Measurements from ENCODE around the gene TUBGCP2. TPM values are rescaled to one million over a fixed set of nuclear protein-coding genes. Genes with fewer than 3 reads are reported as not detected.

The TUBGCP2 gene
- total RNA-seq, 1 experiment from 2014 or later, result 93.7 TPM

DNA sequence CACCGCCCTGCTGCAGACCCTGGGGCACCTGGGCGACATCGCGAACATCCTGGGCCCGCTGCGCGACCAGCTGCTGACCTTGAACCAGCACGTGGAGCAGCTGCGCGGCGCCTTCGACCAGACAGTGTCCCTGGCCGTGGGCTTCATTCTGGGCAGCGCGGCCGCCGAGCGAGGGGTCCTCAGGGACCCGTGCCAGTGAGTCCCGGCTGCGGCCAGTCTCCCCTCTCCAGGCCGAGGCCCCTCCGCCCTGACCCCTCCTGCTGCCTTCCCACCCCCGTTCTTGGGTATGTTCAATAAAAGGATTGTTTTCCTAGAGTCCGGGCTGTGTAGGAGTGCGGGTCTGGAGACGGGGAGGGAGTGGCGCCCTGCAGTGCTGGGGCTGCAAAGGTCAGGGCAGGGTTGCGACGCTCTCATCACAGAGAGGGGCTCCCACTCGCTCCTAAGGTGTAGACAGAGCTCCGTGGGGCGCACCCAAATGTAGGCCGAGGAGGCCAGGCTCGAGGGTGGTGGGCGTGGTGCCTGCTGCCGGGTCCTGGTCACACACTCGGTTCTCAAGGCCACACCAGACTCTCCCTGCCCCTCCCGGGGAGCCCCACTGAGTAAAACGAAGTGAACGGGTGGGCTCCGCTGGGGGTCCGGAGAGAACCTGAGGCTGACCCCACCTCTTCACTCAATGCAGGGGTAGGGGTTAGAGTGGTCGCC lies 77.3 kb downstream of the TUBGCP2 start:
- H3K27ac ChIP-seq (ENCODE audit: low read length), result no peak overlapping the region
- H3K27me3 ChIP-seq (ENCODE audit: control insufficient read depth, insufficient read depth, low read length), result peaks cover 3% of the 10 kb centered on the region; the same call in 1 of the 2 replicates
- DNase-seq (ENCODE audit: low read depth, low spot score) (no peak), ATAC-seq (no peak)
- intact Hi-C loops (cut with micrococcal nuclease; ENCODE audit: unreplicated experiment) (no loop called here), in situ Hi-C loops (cut with HindIII; ENCODE audit: low pct_unique_long_range_greater_than_20kb, low sequenced_read_pairs) (no loop called here)
- no peak overlapping the region for H3K4me3 ChIP-seq (ENCODE audit: low read depth in 2 of 2, low read length in 2 of 2)
- H3K36me3 ChIP-seq (ENCODE audit: control insufficient read depth, insufficient read depth, low read length), result no peaks in the 10 kb centered on the region
- H3K4me1 ChIP-seq (ENCODE audit: control insufficient read depth, insufficient read depth, low read length), result no peaks in the 10 kb centered on the region
- no peaks in the 10 kb centered on the region for H3K9me3 ChIP-seq (ENCODE audit: control insufficient read depth, insufficient read depth, low read depth, low read length)
- CTCF ChIA-PET, result no interaction called here
- TF ChIP-seq TCF7L2 (IDR thresholded peaks at IDR 0.05; ENCODE audit: low read depth, low read length) (no peak), POLR2AphosphoS5 (IDR thresholded peaks at IDR 0.05; ENCODE audit: low read depth, low read length) (no peak), SIN3A (IDR thresholded peaks at IDR 0.05; ENCODE audit: borderline replicate concordance, insufficient read depth, low read depth, low read length) (no peak)
- TF ChIP-seq, protein P1, sequence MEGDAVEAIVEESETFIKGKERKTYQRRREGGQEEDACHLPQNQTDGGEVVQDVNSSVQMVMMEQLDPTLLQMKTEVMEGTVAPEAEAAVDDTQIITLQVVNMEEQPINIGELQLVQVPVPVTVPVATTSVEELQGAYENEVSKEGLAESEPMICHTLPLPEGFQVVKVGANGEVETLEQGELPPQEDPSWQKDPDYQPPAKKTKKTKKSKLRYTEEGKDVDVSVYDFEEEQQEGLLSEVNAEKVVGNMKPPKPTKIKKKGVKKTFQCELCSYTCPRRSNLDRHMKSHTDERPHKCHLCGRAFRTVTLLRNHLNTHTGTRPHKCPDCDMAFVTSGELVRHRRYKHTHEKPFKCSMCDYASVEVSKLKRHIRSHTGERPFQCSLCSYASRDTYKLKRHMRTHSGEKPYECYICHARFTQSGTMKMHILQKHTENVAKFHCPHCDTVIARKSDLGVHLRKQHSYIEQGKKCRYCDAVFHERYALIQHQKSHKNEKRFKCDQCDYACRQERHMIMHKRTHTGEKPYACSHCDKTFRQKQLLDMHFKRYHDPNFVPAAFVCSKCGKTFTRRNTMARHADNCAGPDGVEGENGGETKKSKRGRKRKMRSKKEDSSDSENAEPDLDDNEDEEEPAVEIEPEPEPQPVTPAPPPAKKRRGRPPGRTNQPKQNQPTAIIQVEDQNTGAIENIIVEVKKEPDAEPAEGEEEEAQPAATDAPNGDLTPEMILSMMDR (IDR thresholded peaks at IDR 0.05), result no peak
- TF ChIP-seq, protein P2, sequence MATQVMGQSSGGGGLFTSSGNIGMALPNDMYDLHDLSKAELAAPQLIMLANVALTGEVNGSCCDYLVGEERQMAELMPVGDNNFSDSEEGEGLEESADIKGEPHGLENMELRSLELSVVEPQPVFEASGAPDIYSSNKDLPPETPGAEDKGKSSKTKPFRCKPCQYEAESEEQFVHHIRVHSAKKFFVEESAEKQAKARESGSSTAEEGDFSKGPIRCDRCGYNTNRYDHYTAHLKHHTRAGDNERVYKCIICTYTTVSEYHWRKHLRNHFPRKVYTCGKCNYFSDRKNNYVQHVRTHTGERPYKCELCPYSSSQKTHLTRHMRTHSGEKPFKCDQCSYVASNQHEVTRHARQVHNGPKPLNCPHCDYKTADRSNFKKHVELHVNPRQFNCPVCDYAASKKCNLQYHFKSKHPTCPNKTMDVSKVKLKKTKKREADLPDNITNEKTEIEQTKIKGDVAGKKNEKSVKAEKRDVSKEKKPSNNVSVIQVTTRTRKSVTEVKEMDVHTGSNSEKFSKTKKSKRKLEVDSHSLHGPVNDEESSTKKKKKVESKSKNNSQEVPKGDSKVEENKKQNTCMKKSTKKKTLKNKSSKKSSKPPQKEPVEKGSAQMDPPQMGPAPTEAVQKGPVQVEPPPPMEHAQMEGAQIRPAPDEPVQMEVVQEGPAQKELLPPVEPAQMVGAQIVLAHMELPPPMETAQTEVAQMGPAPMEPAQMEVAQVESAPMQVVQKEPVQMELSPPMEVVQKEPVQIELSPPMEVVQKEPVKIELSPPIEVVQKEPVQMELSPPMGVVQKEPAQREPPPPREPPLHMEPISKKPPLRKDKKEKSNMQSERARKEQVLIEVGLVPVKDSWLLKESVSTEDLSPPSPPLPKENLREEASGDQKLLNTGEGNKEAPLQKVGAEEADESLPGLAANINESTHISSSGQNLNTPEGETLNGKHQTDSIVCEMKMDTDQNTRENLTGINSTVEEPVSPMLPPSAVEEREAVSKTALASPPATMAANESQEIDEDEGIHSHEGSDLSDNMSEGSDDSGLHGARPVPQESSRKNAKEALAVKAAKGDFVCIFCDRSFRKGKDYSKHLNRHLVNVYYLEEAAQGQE (IDR thresholded peaks at IDR 0.05; ENCODE audit: insufficient read depth in 1 of 2, low read depth in 2 of 2, low read length in 1 of 2), result no peak
- no TSS peak for BruUV-seq (replicated peaks)
- POLR2A ChIA-PET, result no interaction called here

DNA sequence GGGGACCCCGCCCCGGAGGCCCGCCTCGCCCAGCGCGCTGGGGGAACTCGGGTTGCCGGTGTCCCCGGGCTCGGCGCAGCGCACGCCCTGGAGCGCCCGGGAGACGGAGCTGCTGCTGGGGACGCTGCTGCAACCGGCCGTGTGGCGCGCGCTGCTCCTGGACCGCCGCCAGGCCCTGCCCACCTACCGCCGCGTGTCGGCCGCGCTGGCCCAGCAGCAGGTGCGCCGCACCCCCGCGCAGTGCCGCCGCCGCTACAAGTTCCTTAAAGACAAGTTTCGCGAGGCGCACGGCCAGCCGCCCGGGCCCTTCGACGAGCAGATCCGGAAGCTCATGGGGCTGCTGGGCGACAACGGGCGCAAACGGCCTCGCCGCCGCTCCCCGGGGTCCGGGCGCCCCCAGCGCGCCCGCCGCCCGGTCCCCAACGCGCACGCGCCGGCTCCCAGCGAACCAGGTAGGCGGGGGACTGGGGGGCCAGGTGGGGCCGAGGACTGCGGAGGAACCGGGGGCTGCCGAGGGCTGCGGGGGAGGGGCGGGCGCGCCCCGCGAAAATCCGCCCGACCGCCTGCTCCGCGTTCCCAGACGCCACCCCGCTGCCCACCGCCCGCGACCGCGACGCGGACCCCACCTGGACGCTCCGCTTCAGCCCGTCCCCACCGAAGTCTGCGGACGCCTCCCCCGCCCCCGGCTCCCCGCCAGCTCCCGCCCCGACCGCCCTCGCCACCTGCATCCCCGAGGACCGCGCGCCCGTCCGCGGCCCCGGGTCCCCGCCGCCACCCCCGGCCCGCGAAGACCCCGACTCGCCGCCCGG lies 78.1 kb downstream of the TUBGCP2 start:
- ChIA-PET POLR2A (no interaction called here), CTCF (no interaction called here)
- peaks cover 3% of the 10 kb centered on the region; the same call in 1 of the 2 replicates for H3K27me3 ChIP-seq (ENCODE audit: control insufficient read depth, insufficient read depth, low read length)
- BruUV-seq (replicated peaks), result no TSS peak
- no peaks in the 10 kb centered on the region for H3K4me1 ChIP-seq (ENCODE audit: control insufficient read depth, insufficient read depth, low read length)
- no peaks in the 10 kb centered on the region for H3K36me3 ChIP-seq (ENCODE audit: control insufficient read depth, insufficient read depth, low read length)
- in situ Hi-C loops (cut with HindIII; ENCODE audit: low pct_unique_long_range_greater_than_20kb, low sequenced_read_pairs) (no loop called here), intact Hi-C loops (cut with micrococcal nuclease; ENCODE audit: unreplicated experiment) (no loop called here)
- TF ChIP-seq, protein P2 (IDR thresholded peaks at IDR 0.05; ENCODE audit: insufficient read depth in 1 of 2, low read depth in 2 of 2, low read length in 1 of 2), result no peak
- TF ChIP-seq, protein P1 (IDR thresholded peaks at IDR 0.05), result no peak
- no peak for TF ChIP-seq SIN3A (IDR thresholded peaks at IDR 0.05; ENCODE audit: borderline replicate concordance, insufficient read depth, low read depth, low read length)
- H3K9me3 ChIP-seq (ENCODE audit: control insufficient read depth, insufficient read depth, low read depth, low read length), result no peaks in the 10 kb centered on the region
- ATAC-seq, result peak; percentile 53
- no peak overlapping the region for H3K27ac ChIP-seq (ENCODE audit: low read length)
- H3K4me3 ChIP-seq (ENCODE audit: low read depth in 2 of 2, low read length in 2 of 2), result no peak overlapping the region
- DNase-seq (ENCODE audit: low read depth, low spot score), result no peak
